GM10248 (cell line): ENCODE results near the gene NDRG2.
"Not testable (repeated sequence)": the region's sequence is repeated elsewhere in the genome, so short reads cannot be mapped to it uniquely, and the experiment has no call there.

ENCODE experiments used
- CTCF ChIA-PET: fragments of 300-600 bp; sonication (Branson Sonifier 250); formaldehyde crosslinking; extraction: SDS; loops from one replicate; lab custom pipeline; 2021; ENCODE audit warnings: antibody characterized with exemption; lab: Yijun Ruan, JAX
- POLR2A ChIA-PET: fragments of 350-650 bp; sonication (Branson Sonifier 250); formaldehyde crosslinking; extraction: SDS; loops from one replicate; lab custom pipeline; 2020; ENCODE audit warnings: antibody characterized with exemption; lab: Yijun Ruan, JAX
- DNase-seq: peaks from one replicate; pipeline ENCODE4 v3.0.0; 2012; ENCODE audit errors: extremely low spot score
- CTCF ChIP-seq: IDR thresholded peaks from 2 replicates; pipeline ENCODE4 v1.5.1; 2012; ENCODE audit warnings: mild to moderate bottlenecking, low read depth; ENCODE audit errors: extremely low read depth, missing control alignments, control extremely low read depth

Gene NDRG2

GRCh38 chr14:21043387-21043973, 18.6 kb upstream of the NDRG2 start:
- ChIA-PET POLR2A (no interaction called here), CTCF (interaction anchor here (1.0 to 2.8 kb wide), 7 partner anchors 10 to 71 kb away, joined by 3 to 20 read pairs (median 4); partner anchors contain the start of gene ARHGEF40)
- TF ChIP-seq CTCF, result no peak
- no peak for DNase-seq

GRCh38 chr14:21042918-21043317, 18.1 kb upstream of the NDRG2 start:
- no peak for TF ChIP-seq CTCF
- ChIA-PET POLR2A (no interaction called here), CTCF (interaction anchor here (1.0 to 2.8 kb wide), 5 partner anchors 9 to 71 kb away, joined by 3 to 20 read pairs (median 7); partner anchors contain the start of gene ARHGEF40)
- no peak for DNase-seq

- ChIA-PET POLR2A (no interaction called here), CTCF (interaction anchor here (1.2 to 4.1 kb wide), 4 partner anchors 23 to 63 kb away, joined by 3 to 66 read pairs (median 18); no protein-coding TSS in a partner anchor)
- no peak for TF ChIP-seq CTCF
- no peak for DNase-seq
Observed at GRCh38 chr14:21041676-21042433, 17.0 kb upstream of the NDRG2 start, which contains the start of gene RNASE7. Gene RNASE7 (plus strand): TSS chr14:21042362. CDS start chr14:21042993, 631 bp downstream.

- POLR2A ChIA-PET, result not testable (repeated sequence)
Observed at GRCh38 chr14:21040941-21041340, 16.1 kb upstream of the NDRG2 start.

GRCh38 chr14:21040370-21040925, 15.6 kb upstream of the NDRG2 start:
- DNase-seq, result no peak
- ChIA-PET CTCF (interaction anchor here (0.7 to 4.1 kb wide), 16 partner anchors 9 to 181 kb away, joined by 3 to 66 read pairs (median 3); partner anchors contain the start of genes RNASE8 and TPPP2), POLR2A (no interaction called here)
- no peak for TF ChIP-seq CTCF

More at GRCh38 chr14:21040941-21041340, 16.1 kb upstream of the NDRG2 start:
- CTCF ChIA-PET, result interaction anchor here (0.9 to 4.1 kb wide), 13 partner anchors 9 to 182 kb away, joined by 3 to 66 read pairs (median 3); partner anchors contain the start of genes RNASE8 and TPPP2
- DNase-seq, result not testable (repeated sequence)

GRCh38 chr14:21039585-21040369, 14.9 kb upstream of the NDRG2 start:
- DNase-seq, result peak; percentile 44
- ChIA-PET CTCF (interaction anchor here (0.7 to 4.1 kb wide), 17 partner anchors 8 to 181 kb away, joined by 3 to 66 read pairs (median 3); partner anchors contain the start of genes RNASE8 and TPPP2), POLR2A (no interaction called here)
- TF ChIP-seq CTCF, result peak; percentile 41
